NCI-H774 (cell line): ENCODE results near the gene PDLIM7.
A peak's percentile ranks its signal among the peaks of the same experiment; 100 is the strongest.

ENCODE experiments used
- DNase-seq: peaks from one replicate; lab custom pipeline; 2025; lab: John Stamatoyannopoulos, UW

The PDLIM7 gene

DNA sequence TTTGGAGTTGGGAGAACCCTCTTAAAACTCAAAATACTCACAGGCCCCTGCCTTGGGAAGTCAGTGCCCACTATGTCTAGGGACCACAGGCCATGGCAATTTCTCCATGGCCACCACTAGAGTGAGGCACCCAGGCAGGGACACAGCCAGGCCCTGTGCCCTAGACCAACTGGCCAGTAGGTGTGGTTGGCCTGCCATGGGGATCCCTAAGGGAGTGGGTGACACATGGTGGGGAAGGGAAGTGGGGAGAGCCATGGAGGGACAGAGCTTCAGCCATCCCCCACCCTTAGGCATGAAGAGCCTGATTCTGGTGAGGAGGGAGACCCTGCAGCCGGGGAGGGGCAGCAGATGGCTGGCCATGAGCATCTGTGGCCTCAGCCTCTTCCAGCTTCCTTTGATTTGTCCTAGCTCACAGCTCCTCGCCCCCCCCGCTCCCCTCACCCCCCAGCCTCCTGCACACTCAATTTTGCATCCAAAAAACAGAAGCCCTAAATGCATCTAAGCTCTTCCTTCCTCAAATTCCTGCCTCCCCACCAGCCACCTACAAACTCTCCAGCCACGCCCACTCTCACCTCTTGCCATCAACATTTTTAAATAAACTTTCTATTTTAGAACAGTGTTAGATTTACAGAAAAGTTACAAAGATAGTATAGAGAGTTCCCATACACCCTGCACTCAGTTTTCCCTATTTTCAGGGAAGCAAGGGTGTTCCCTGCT is 22.4 kb downstream of the PDLIM7 start:
- no peak for DNase-seq

DNA sequence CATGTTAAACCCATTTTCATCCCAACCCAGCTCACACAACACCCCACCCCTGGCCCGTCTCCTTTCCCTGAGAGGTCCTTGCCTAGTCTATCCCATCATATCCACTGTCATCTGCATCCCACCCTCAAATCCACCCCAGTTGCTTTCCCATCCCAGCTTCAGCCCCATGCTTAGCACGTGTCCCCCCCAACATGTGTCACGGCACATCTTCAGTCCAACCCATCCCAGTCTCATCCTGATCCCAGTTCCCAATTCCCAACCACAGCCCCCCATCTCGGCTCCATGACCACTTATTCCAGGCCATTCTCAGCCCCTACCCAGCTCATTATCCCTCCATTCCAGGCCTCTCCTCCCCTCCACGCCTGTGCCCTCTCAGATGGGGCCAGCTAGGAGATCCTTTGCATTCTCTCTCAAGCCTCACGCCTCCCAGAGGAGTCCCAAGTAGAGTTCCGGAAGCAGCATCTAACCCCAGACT is 23.4 kb downstream of the PDLIM7 start:
- no peak for DNase-seq

DNA sequence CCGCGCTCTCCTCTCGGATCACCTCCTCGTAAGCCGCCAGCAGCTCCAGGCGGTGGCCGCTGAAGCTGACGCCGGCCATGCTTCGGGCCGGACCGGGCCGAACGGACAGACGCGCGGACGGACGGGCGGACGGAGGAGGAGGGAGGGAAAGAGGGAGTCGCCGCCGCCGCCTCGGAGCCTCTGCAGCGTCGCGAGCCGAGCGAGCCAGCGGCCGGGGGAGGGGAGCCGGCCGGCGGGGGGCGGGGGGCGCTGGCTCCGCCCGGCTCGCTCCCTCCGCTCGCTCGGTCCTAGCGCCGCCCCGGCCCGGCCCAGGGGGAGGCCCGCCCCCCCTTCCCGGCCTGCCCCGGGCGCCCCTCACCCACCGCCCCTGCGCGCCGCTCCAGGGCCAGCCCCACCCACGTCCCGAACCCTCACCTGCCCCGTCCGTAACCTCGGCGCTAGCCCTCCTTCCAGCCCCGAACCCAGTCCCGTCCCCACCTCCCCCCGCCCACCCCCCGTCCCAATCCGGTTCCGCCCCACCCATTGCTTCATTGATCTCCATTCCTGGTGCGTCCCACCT is 23.9 kb downstream of the PDLIM7 start, which contains the start of gene DBN1:
Gene DBN1 (minus strand): TSS at position 192 of the 559 bp plus-strand sequence. CDS start 113 bp downstream, at position 79.
- DNase-seq, result peak; percentile 48

DNA sequence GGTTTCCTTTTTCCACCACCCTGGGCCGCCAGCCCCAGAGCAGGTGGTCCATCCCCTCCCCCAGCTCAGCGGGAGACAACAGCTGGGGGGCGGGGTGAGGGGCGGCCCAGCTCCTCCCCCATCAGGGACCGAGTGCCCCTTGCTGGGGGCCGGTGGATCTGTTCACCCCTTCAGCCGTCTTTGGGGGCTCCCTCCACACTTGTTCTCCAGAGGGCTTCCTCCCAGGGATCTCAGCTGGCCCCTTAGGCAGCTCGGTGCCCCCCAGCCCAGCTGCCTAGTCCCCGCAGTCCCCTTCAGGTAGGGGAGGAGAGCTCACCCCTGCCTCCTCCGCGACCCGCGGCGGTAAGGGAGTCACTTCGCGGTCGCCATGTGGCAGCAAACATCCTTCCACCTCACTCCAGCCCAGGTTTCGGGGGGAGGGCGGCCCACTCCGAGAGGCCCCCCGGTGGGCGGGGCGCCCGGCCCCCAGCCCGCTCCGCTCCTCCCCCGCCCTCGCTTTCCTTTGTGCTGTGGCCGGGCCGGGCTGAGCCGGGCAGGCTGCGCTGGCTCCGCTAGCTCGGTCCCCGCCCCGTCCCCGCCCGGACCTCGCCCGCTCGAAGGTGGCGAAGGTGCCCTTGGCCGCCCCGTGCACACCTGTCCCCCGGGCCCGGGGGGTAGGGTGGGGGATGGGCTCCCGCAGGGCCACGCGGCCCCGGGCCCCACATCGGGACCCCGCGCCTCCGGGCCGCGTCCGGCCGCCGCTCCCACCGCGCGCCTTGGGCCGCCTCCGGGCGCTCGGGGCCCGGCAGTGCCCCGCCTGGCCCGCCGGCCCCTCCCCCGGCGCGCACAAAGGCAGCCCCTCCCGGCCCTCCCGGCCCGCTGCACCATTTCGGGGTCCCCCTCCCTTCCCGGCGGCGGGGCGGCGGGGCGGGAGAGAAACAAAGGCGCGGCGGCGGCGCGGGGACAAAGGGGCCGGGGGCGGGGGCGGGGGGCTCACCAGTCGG is 24.7 kb downstream of the PDLIM7 start:
- peak; percentile 22 for DNase-seq

DNA sequence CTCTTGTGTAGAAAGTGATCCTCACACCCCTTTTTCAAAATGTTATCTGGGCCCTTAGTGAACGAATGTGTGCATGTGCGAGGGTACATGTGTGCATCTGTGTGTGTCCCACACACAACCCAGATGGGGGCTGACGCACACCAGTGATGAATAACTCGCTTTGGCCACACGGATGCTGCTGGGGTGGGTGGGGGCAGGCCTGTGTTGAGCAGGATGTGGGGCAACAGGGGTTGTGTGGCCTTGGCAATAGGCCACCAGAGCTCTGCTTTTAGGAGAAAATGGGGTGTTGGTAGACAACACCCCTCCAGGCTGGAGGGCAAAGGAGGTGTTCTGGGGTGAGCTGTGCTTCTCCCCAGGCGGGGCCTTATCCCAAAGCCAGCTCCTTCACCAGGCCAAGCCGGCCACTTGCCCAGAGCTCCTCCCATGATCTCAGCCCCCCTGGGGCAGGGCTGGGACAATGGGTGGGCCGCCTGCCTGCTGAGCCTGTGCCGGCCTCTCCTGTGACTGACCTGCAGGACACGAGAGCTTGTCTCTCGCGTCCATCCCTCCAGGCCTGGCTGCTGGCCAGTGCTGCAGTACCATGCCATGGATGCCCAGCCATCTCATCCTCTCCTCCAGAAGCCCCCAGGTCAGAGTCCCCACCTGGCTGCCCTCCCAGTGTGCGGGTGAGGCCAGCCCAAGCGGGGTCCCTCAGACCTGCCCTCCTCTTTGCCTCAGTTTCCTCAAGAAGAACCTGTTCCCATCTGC is 25.6 kb downstream of the PDLIM7 start:
- no peak for DNase-seq

DNA sequence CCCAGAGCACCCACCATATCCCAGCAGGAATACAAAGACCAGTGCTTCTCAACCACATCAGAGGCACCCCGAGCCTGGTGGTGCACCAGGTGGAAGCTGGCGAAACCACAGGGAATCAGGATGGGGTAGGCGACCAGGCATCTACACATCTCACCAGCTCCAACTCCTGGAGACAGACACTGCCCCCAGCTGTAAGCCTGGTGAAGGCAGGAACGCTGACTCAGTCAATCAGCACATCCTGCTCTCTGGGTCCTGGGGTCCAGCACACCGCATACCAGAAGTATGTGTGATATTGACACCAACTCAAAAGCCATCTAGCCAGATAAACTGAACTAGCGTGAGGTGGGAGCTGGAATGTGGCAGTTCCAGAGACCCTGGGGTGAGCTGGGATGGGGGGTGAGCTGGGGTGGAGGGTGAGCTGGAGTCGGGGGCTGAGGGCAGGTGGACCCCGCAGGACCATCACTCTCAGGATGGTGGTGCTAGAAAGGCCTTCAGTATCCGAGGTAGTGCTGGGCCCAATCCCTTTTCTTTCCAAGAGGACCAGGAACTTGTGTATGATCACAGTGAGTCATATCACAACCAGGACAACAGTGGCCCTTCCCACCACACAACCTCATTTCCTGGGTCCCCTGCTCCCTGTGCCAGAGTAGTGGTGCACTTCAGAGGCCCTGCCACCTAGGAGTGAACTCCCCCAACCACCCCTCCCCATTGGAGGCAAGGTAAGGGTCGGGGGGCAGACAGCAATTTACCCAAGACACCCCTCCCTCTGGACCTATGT is 26.5 kb downstream of the PDLIM7 start:
- no peak for DNase-seq

DNA sequence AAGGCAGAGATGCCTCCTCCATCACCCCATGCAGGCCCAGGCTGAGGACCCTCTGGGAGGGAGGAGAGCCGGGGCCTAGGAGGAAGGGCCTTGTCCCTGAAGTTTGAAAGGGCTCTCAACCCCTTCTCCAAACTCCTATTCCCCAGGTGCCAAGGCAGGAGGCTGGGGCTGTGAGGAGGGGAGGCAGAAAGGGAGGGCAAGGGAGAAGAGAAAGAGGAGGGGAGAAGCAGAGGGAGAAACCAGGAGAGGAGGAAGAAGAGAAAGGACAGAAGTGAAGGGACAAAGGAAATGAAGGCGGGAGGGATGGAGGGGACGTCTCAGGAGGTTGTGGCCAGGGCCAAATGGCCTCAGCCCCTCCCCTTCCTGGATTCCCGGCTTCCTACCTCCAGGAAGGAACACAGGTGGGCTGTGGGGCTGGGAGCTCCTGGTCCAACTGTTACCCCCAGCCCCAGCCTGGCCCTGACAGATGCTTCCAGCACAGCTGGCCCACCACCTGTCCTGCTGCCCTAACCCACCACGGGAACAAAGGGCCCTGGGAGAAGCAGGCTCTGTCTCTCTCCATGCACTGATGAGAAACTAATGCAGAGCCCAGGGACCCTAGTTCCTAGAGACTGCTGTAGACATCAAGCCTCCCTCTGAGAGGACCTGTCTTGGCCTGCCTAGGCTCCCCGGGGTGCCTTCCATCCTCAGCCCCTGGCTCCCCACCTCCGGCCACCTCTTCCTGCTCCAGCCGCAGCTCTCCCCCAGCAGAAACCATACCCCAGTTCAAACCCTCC is 27.5 kb downstream of the PDLIM7 start:
- no peak for DNase-seq

DNA sequence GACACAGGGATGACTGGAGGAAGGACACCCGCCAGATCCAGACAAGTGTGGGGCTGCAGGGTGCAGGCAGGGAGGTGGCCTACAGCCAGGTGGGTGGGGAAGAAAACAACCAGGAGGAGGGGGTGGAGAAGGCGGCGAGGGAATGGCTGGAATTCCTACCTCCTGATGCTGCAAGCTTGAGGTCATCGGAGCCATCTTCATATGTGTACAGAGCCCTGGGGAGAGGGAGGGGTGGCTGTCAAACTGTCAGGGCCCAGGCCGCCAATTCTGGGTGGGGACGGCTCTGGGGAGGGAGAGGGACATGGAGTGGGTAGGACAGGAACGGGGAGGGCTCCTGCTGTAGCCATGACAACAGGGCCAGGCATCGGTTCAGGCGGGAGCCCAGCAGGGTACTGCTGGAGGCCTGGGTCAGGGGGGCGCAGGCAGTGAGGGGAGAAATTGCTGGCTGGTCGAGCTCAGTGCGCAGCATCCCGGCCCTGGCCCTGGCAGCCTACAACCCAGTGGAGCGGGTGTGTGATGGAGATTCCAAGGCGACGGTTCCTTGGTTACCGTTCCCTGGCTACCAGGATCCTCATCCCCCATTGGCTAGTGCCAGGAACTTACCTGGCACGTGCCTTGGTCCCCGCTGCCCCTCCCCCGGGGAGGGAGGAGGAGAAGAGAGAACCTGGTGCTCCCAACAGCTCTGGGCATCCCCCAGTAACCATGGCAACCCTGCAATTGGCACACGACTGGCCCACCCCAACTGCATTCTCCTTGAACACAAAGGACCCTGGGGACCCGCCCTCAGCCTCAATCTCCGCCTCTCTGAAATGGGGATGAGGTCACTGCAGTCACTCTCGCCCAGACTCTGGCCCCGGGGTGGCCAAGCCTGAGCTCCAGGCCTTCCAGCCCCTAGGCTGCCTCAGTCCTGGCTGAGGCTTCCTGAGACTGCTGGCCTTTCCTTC is 28.4 kb downstream of the PDLIM7 start:
- no peak for DNase-seq

DNA sequence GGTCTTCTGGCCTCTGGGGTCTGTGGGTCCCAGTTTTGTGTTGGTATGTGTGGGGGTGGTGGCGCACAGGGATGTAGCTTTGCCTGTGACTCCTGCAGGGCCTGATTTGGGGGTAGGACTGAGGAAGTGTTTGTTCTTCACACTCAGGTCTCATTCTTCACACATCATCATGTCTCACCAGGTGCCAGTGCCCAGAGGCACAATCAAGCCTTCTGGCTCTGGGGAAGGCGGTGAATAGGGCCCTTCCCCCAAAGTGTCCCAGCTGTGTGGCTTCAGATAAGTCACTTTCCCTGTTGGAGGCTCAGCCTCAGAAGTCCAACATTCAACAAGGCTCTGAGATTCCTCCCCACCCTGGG is 29.1 kb downstream of the PDLIM7 start:
- DNase-seq, result no peak

DNA sequence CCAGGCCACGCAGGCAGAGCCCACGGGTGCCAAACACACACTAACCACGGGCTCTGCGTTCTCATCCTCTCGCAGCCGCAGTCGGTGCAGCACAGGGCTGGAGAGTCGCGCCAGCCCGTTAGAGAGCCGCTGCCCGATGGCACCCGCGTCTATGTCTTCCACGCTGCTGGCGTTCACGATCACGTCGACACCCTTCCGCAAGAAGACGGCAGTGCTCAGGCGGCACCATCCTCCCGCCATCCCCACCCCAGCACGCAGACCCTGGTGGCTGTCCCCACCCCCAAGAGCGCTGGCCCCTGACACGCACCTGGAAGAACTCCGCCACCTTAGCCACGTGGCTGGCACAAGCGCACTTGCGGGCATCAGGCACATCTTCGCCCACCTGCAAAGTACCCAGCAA is 30.0 kb downstream of the PDLIM7 start:
- no peak for DNase-seq

DNA sequence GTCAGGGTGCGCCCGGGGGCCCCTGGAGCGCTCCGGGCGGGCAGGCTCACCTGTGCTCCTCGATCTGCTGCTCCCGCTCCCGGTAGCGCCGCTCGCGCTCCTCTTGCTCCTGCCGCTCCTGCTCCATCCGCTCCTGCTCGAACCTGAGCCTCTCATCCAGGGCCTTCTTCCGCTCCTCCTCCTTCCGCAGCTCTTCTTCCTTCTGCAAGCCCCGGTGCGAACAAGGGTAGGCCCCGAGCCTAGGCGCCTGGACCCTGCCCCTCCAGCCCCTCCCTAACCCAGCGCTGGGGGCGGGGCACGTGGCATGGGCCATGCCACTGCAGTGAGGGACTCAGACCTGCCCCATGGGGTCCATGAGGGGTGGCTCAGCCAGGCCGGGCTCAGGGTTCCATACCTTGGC is 30.5 kb downstream of the PDLIM7 start:
- no peak for DNase-seq

DNA sequence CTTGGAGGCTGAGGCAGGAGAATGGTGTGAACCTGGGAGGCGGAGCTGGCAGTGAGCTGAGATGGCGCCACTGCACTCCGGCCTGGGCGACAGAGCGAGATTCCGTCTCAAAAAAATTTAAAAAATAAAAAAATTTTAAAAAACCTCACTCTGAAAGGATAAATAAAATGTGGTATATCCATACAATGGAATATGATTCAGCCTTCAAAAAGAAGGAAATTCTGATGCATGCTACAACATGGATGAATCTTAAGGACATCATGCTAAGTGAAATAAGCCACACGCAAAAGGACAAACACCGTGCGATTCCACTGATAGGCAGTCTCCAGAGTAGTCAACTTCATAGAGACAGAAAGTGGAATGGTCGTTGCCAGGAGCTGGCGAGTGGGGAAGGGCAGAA is 32.4 kb downstream of the PDLIM7 start:
- no peak for DNase-seq

DNA sequence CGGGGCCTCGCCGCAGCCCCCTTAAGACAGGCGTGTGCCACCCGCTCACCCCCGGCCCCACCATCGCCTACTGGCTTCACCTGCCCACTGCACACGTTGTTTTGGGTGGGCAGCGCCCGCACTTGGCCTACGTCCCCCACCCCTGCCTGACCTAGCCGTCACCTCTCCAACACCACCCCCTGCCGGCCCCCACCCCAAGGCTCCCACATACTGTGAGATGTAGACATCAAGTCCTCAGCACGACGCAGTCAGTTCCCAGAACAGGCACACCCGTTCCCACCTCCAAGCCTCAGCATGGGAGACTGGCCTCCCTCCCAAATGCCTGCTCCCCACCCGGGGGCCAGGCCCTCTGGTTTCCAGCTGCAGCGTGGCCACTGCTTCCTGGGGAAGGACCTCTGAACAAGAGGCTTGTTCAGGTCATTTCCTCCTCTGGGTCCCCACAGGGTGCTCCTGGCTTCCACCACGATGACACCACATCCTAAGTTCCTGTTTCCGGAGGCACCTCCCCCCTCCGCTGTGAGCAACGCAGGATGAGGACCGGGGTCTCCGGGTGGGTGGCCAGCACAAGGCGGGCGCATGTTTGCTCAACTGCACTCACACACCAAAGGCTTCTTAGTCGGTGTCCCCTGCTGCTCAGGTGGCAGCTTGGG is 35.3 kb downstream of the PDLIM7 start:
- DNase-seq, result no peak

DNA sequence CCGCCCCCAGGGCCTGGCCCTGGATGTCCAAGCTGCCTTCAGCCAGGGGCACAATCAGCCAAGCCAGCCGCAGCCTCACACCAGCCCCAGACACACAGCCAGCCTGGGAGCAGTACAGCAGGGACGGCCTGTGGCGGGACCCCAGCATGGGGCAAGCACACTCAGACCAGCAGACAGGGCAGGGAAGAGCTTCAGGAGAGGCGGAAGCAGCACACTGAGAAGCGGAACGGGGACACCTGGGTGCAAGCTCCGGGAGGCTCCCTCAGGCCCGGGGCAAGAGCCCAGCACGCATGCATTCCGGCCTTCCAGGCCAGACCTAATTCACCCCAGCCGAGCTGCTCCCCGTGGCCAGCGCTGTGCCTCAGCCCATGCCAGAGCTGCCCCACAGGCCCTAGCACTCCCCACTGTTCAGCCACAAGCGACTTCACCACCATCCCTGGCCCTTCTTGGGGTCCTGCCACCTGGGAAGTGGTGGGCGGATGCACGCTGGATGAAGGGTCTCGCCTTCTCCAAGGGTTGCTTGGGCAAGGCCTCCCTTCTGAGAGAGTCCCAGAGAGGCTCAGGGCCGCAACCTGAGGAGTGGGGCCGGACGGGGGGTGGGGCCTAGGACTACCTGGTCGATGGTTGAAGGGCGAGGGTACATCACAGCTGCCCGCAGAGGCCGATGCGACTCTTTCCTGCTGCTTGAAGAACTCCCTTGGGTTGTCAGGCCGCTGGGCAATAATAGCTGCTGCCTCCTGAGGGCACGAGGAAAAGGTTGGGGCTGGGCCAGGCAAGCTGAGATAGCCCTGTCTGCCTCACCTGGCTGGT is 37.4 kb downstream of the PDLIM7 start:
- DNase-seq, result no peak

DNA sequence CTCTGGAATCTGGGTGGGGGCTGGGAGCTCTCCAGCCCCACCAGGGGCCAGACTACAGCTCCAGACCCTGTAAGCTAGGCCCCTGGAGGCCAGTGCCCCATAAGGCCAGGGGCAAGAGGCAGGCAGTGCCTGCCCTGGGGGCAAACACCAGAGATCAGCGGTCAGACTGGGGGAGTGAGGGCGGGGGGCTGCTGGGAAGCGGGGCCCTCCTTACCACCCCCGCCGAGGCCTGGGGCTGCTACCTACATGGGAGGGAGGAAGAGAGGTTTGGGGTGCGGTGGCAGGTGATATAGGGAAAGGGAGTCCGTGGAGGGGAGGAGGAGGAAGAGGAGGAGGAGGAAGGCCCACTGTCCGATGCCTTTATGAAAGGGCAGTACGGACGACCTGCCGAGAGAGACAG is 38.0 kb downstream of the PDLIM7 start:
- DNase-seq, result no peak

DNA sequence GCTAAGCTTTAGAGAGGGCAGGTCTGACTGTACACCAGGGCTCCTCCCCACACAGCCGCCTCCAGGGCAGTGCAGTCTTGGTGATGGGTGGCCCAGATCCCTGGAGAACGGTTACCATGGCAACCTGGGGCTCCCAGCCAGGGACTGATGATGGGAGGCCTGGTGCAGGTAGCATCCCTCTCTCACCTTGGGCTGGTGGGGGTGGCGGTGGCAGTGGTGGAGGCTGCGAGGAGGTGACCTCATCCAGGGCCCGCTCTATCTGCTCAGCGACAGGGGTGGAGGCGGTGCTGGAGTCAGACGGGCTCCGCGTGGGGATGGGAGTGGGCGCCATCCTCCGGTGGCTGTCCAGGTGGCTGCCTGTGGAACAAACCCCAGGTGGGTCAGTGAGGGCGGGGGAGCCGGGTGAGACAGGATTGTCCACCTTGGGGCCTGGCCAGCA is 38.5 kb downstream of the PDLIM7 start:
- no peak for DNase-seq

DNA sequence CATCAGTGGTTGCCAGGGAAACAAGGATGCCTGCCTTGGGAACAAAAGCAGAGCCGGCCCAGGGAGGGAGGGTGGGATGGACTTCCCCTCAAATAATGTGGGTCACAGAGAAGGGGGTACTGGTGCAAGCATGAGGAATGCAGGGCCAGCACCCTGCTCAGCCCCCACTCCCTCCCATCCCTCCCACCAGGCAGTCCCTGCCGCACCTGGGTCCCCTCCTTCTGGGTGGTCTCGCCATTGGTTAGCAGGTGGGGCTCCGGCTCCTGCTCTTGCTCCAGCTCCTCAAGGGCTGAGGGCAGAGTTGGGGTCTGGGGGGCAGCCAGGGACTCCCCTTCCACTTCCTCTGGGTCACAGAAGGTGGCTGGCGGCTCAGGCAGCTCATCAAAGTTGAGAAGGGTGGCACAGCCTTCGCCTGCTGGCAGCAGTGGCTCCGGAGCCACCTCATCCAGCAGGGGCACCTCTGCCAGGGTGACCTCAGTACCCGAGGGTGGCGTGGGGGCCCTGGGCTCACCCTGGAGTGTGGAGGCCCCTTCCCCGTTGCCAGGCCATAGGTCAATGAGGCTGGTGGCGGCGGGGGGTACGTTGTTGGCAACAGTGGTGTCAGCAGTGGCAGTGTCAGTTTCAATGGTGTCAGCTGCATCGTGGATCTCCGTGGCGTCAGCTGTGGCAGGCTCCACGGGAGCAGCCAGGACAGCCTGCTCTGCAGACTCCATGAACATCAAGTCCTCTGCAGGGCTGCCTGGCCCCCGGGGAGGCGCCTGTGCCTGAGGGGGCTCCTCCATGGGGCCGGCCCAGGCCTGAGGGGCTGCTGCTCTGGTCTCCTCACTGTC is 39.3 kb downstream of the PDLIM7 start:
- no peak for DNase-seq
